Stimulated activated CD8-positive, alpha-beta memory T cell treated with anti-CD3 and anti-CD28 coated beads, Interleukin-7, amount 100 ng/mL, for 1 hour (primary cell): Measurements from ENCODE around the gene RCHY1.
A peak's percentile ranks its signal among the peaks of the same experiment; 100 is the strongest.
"Not testable (repeated sequence)": the region's sequence is repeated elsewhere in the genome, so short reads cannot be mapped to it uniquely, and the experiment has no call there.

ENCODE experiments used
- DNase-seq, 2 donors: peaks; one replicate each; pipeline ENCODE4 v3.0.0-alpha.2; 2020; ENCODE audit warnings: low read depth in 2 of 2

Gene RCHY1

DNA sequence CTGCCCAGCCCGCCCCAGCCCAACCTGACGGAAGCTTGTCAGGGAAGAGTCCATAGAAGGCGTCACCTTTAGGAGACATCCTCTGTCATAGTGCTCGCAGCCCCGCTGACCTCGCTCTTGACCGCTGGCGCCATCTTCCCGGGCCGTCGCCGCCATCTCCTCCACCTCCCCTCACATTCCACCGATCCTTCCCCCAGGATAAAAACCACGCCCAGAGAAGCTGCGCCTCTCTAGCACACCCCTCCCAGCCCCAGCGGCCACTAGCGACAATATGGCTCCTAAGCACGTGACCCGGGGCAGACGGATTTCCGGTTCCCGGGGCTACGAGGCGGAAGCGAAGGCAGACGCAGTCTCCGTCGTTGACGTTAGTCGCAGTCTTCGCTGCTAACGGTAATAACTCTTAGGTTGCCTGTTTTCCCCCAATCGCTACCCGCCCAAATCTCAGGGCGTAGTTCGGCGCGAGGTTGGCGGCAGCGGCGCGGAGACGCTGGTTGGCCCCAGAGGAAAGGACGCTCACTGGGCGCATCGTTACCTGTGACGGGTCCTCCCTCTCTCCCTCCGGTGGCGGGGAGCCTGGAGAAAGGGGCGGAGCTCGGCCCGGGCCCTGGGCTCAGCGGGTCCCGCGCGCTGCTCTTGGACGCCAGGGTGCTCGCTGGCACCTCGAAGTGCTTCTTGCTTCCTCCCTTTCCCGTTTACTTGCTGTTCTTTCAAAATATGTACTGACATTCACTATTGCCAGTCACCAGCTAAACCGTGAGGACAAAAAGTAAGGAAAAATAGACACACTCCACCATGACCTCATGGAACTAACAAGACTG is at the start of gene RCHY1, which contains the start of gene THAP6:
Gene RCHY1, minus strand, starts transcription at position 273 of the 818 bp plus-strand sequence. Its CDS starts 117 bp downstream, at position 156.
Gene THAP6, plus strand, starts transcription at position 343 of the 818 bp plus-strand sequence. CDS start 980 bp downstream, outside the sequence.
- peak; percentile 81 to 82 for DNase-seq

DNA sequence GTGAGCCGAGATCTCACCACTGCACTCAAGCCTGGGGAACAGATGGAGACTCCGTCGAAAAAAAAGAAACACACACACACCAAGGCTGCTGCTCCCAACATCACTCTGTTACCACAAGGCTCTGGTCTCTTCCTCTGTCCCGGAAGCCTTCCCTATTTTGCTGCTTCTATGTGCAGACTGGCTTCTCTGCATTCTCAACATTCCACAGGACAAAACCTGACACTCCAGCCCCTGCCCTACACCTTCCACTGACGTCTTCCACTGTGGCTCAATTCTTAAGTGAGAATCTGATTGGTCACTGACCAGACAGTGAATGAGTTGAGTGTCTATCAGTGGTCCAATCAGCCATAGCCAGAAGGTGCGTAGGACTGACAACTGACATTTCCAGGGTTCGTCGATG is 47.6 kb upstream of the RCHY1 start:
- DNase-seq: no peak

DNA sequence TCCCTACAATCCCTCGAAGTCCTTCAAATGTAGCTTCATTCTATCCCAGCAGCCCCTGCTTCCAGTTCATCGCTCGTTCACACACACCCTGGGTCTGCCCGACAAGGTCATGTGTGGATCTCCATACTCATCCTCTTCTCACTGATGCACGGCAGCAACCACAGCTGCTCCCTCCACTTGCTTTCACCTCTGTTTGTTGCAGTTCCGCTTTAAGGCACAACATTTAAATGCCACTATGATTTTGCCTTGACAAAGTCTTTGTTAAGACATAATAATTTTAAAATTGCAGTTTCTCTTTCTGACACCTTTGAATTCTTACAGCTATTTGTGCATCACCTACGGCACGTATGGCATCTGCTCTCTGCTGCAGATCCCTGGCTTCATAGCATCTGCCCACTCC is 43.5 kb upstream of the RCHY1 start:
- DNase-seq: no peak

DNA sequence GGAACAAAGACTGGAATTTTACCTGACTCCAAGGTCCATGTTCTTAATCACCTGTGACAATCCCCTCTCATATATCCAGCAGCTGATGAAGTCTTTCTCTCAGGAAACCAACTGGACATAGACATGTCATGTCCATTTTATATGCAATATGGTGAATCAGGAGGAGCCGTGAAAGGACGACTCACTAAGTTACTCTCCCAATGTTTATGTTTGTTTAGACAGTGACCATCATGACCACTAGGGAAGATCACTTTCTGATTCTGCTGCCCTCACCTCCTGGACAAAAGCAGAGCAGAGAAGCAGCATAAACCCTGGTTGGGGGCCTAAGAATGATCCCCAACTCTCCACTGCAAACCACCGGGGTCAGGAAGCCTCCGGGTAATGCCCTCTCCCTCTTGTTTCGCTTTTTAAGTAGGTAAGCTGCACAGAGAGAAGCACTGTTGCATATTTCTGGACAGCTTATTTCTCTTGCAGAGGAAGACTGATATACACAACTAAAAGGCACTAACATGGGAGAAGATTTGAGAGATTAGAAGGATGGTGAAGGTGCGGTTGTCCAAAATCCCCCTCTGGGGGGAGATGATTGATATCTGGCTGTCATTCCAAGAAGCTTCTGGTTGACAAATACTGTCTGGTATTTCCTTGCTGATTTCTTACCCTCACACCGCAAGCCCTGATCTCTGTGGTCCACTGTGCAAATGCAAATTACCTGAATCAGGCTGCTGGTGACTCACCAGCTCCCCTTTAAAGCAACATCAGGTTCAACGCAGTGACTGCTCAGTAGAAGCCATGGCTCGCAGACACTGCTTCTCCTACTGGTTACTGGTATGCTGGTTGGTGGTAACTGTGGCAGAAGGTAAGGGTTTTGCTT is 41.3 kb upstream of the RCHY1 start, which contains the start of gene ODAPH:
Gene ODAPH, plus strand, starts transcription at position 773 of the 871 bp plus-strand sequence. Its CDS starts 17 bp downstream, at position 790.
- no peak for DNase-seq

DNA sequence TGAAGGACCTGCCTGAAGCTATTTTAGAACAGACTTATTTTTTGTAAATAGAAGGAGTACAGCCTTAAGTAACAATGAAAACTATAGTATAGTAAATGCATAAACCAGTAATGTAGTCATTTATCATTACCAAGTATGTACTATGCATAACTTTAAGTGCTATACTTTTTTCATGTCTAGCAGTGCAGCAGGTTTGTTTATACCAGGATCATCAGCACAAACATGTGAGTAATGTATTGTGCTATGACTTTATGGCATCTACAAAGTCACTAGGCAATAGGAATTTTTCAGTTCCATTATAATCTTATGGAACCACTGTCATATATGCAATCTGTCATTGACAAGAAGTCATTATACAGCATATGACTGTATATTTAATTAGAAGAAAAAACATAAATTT is 38.2 kb upstream of the RCHY1 start:
- no peak for DNase-seq

DNA sequence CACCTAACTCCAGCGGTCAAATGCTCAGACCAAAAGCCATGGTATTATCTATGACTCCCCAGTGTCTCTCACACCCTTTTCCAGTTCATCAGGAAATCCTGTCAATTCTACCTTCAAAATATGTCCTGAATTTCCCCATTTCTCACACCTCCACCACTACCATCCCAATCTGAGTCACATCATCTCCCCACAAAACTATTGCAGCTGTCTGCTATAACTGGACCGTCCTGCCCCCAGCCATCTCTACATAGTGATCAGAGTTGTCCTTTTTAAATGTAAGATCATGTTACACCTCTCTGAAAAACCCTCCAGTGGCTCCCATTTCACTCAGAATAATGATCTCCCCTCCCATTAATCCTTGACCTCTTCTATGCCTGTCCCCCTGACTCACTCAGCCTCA is 34.8 kb upstream of the RCHY1 start:
- DNase-seq: no peak

DNA sequence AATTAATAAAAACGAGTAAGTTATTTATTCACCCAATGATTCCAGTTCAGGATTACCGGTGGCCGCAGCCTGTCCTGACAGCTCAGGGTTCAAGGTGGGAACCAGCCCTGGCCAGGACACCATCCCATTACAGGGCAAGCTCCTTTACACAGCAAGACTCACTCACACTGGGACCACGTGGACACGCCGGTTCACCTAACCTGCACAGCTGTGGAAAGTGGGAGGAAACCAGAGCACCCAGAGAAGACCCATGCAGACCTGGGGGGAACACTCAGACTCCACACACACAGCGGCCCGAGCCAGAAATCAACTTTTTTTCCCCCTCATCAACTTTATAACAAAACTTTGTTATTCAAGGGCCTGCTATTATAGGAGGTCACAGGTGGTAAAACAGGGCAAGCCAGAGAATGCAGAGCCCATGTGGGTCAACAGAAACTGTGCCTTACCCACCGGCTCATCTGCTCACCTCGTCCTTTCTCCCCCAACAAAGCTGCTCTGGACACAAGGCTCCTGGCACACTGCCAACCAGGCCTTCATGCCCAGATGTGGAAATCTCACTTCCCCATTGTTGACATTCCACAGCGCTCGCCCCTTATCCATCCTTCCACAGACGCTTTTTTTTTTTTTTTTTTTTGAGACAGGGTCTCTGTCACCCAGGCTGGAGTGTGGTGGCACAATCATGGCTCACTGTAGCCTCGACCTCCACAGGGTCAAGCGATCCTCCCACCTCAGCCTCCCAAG is 33.6 kb upstream of the RCHY1 start:
- no peak for DNase-seq

DNA sequence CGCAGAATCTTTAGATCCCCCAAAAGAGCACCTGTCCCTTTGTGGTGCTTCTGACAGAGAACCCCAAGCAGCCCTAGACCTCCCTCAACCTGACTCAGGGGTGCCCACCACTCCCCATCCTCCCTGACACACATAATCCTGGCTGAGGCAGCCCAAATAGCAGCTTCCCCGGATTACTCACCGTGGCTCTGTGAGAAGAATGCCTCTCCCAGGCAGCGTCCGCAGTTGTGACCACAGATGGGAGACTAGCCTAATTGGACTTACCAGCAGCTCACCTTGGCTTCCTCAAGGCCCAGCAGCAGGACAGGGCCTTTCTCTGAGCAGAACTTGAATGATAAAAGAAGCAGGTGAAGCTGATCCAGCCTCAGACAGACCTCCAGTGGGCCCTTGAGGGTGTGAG is 31.3 kb upstream of the RCHY1 start:
- DNase-seq: no peak

DNA sequence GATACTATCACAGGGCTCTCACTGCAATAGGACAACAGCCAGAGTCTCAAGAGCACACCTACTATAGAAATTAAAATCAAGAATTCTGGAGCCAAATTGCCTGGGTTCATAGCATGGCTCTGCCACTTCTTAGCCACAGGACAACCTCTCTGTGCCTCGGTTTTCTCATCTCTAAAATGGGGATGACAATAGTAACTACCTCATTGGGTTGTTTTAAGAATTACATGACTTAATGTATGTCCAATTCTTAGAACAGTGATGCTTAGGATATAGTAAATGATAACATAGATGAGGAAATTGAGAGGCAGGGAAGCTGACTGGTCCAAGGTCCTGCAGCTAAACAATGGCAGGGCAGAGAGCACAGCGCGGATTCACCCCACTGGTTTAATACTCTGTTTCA is 30.7 kb upstream of the RCHY1 start:
- DNase-seq: no peak

DNA sequence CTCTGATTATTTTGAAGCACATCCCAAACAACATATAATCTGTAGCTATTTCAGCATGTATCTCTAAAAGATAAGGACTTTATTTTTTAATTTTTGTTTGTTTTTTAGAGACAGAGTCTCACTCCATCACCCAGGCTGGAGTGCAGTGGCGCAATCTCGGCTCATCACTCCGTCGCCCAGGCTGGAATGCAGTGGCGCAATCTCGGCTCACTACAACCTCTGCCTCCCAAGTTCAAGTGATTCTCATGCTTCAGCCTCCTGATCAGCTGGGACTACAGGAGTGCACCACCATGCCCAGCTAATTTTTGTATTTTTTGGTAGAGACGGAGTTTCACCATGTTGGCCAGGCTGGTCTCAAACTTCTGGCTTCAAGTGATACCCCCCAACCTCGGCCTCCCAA is 30.0 kb upstream of the RCHY1 start:
- DNase-seq: not testable (repeated sequence)

DNA sequence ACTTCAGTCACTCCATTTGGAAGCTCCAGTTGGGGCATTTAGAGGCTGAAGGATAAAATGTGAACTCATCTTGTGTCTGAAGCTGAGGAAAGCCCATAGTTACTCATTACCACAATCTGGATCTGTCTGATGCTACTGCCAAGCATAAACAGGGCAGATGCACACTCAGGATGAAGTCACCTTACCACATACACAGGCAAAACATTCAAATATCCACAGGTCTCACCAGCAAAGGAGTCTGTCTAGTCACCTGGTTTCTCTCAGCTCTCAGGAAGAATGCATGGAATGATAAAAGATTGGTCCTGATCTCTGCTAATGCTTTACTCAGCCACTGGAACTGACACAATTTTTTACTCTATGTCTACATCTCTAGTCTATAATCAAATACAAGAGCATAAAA is 28.6 kb upstream of the RCHY1 start:
- no peak for DNase-seq

DNA sequence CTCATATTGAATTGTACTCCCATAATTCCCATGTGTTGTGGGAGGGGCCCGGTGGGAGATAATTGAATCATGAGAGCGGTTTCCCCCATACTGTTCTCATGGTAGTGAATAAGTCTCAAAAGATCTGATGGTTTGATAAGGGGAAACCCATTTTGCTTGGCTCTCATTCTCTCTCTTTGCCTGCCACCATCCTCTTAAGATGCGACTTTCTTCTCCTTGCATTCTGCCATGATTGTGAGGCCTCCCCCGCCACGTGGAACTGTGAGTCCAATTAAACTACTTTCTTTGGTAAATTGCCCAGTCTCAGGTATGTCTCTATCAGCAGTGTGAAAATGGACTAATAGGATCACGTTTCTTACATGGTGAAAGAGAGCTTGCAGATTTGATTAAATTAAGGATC is 23.1 kb upstream of the RCHY1 start:
- not testable (repeated sequence) for DNase-seq

DNA sequence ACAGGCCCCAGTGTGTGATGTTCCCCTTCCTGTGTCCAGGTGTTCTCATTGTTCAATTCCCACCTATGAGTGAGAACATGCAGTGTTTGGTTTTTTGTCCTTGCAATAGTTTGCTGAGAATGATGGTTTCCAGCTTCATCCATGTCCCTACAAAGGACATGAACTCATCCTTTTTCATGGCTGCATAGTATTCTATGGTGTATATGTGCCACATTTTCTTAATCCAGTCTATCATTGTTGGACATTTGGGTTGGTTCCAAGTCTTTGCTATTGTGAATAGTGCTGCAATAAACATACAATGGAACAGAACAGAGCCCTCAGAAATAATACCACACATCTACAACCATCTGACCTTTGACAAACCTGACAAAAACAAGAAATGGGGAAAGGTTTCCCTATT is 19.7 kb upstream of the RCHY1 start:
- not testable (repeated sequence) for DNase-seq

DNA sequence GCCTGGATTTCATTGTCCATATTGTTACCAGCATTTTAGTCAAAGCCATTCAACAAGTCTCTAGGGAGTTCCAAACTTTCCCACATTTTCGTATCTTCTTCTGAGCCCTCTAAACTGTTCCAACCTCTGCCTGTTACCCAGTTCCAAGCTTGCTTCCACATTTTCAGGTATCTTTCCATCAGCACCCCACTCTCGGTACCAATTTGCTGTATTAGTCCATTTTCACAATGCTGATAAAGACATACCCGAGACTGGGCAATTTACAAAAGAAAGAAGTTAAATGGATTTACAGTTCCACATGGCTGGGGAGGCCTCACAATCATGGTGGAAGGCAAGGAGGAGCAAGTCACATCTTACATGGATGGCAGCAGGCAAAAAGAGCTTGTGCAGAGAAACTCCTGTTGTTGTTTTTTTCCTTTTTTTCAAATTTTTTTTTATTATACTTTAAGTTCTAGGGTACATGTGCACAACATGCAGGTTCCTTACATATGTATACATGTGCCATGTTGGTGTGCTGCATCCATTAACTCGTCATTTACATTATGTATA is 19.2 kb upstream of the RCHY1 start:
- DNase-seq: not testable (repeated sequence)

DNA sequence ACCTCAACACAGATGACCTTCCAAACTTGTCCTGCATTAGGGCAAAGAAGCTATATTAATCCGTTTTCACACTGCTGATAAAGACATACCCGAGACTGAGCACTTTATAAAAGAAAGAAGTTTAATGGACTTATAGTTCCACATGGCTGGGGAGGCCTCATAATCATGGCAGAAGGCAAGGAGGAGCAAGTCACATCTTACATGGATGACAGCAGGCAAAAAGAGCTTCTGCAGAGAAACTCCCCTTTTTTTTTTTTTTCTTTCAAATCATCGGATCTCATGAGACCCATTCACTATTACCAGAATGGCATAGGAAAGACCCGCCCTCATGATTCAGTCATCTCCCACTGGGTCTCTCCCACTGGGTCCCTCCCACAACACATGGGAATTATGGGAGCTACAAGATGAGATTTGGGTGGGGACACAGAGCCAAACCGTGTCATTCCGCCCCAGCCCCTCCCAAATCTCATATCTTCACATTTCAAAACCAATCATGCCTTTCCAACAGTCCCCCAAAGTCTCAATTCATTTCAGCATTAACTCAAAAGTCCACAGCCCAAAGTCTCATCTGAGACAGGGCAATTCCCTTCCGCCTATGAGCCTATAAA is 17.4 kb upstream of the RCHY1 start:
- DNase-seq: not testable (repeated sequence)

DNA sequence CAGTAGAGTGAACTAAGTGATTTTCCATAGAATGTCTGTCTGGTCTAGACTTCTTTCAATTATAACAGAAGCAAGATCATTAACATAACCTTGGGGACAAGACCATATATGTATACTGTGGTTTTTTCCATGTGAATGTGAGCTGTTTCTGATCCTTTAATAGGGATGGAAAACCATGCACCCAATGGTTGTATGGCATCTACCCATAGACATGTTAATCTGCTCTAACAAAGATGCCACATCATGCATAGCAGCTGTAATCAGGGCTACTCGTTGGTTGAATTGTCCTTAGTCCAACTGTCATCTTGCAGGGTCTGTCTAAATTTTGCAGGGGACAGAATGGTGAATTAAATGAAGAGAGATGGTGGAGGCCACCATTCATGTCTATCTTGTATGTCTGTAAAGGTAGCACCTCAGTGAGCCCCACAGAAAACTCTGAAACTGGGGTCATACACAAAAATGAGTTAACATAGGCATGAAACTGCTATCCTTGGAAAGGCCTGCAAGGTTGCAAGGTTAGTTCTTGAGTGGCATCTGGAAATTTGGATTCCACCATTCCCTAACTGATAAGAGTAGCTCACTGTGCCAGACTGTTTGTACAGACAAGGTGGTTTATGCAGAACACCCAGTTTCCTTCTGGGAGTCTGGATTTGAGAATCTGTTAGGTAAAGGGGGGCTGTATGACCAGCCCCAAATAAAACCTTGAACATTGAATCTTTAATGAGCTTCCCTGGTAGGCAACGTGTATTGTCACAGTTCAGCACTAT is 16.5 kb upstream of the RCHY1 start:
- no peak for DNase-seq

DNA sequence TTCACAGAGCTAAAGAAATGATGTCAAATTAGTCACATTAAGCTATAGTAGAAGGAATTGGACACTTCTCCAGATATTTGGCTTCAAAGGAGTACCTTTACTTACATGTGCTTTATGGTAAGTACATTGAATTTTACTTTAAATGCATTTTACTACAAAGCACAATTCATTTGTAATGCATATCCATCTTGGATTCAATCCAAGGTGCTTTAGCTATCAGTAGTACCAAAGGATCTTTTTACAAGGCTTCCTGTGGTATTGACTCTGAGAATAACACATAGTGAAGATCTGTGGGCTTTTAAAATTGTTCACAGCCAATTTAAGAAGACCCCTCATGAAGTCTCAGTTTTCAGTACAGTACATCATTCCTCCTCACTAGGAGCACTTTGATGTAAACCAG is 13.3 kb upstream of the RCHY1 start:
- DNase-seq: no peak

DNA sequence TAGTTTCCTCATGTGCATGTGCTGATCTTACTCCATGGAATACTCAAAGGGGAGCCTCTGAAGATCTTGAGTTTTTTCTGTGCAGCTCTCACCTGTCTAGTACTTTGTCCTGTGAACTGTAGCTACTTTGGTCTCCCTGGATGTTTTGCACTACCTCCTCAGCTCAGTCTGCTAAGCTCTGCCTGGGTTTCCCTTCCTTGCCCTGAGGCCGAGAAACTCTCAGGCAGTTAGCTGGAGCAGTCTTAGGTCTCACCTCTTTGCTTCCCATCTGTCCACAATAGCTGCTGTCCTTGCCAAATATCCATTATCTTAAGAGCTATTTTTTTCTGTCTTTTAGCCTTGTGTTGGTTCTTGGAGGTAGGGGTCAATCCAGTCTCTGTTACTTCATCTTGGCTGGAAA is 11.7 kb upstream of the RCHY1 start:
- DNase-seq: no peak

DNA sequence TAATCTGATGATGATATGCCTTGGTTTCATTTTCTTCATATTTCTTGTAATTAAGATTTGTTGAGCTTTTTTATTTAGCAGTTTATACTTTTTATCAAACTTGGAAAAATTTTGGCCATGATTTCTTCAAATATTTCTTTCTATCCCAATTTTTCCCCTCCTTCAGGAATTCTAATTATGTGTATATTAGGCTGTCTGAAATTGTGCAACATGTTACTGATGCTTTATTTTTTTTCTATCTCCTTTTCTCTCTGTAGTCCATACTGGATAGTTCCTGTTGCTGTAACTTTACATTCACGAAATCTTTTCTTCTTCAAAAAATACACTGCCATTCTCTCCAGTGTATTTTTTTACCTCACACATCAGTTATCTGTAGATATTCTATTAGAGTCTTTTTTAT is 10.9 kb upstream of the RCHY1 start:
- DNase-seq: no peak

DNA sequence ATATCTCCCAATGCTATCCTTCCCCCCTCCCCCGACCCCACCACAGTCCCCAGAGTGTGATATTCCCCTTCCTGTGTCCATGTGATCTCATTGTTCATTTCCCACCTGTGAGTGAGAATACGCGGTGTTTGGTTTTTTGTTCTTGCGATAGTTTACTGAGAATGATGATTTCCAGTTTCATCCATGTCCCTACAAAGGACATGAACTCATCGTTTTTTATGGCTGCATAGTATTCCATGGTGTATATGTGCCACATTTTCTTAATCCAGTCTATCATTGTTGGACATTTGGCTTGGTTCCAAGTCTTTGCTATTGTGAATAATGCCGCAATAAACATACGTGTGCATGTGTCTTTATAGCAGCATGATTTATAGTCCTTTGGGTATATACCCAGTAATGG is 5.2 kb upstream of the RCHY1 start:
- not testable (repeated sequence) for DNase-seq
